Measurements from ENCODE around the gene PIP5KL1. TPM values are rescaled to one million over a fixed set of nuclear protein-coding genes. Genes with fewer than 3 reads are reported as not detected.

PIP5KL1 gene
- total RNA-seq, 1 experiment from 2014 or later = 0.17 TPM

GRCh38 chr9:127979015-127979332, 48.4 kb upstream of the PIP5KL1 start:
- no TSS peak for BruUV-seq (replicated peaks)
- DNase-seq = no peak
- Mint-ChIP-seq H3K9me3 (ENCODE audit: low read depth, unreplicated experiment) (no peaks in the 10 kb centered on the region), H3K4me3 (ENCODE audit: low read depth, unreplicated experiment) (peak overlapping the region; percentile 87), H3K36me3 (ENCODE audit: insufficient read depth, unreplicated experiment) (peaks cover 57% of the 10 kb centered on the region), H3K4me1 (ENCODE audit: low read depth, unreplicated experiment) (peaks cover 22% of the 10 kb centered on the region), H3K27ac (ENCODE audit: unreplicated experiment) (peak overlapping the region; percentile 81), H3K27me3 (ENCODE audit: unreplicated experiment) (no peaks in the 10 kb centered on the region)
- intact Hi-C loops (cut with micrococcal nuclease; ENCODE audit: unreplicated experiment) = loop anchor here (2.0 kb wide), 1 partner anchor 24 kb away; no protein-coding TSS in a partner anchor
- TF ChIP-seq CTCF (IDR thresholded peaks at IDR 0.05; ENCODE audit: unreplicated experiment) = no peak
- CTCF ChIA-PET = interaction anchor here (1.6 kb wide), 1 partner anchor 57 kb away, joined by 4 read pairs; no protein-coding TSS in a partner anchor

GRCh38 chr9:127977884-127978647, 47.5 kb upstream of the PIP5KL1 start:
- peaks cover 25% of the 10 kb centered on the region for H3K4me1 Mint-ChIP-seq (ENCODE audit: low read depth, unreplicated experiment)
- TF ChIP-seq CTCF (IDR thresholded peaks at IDR 0.05; ENCODE audit: unreplicated experiment) = no peak
- intact Hi-C loops (cut with micrococcal nuclease; ENCODE audit: unreplicated experiment) = loop anchor here (2.0 kb wide), 1 partner anchor 23 kb away; no protein-coding TSS in a partner anchor
- CTCF ChIA-PET = interaction anchor here (1.3 kb wide), 1 partner anchor 56 kb away, joined by 5 read pairs; no protein-coding TSS in a partner anchor
- H3K9me3 Mint-ChIP-seq (ENCODE audit: low read depth, unreplicated experiment) = no peaks in the 10 kb centered on the region
- BruUV-seq (replicated peaks) = no TSS peak
- no peak overlapping the region for H3K27ac Mint-ChIP-seq (ENCODE audit: unreplicated experiment)
- peak; percentile 49 for DNase-seq
- H3K36me3 Mint-ChIP-seq (ENCODE audit: insufficient read depth, unreplicated experiment) = peaks cover 57% of the 10 kb centered on the region
- no peaks in the 10 kb centered on the region for H3K27me3 Mint-ChIP-seq (ENCODE audit: unreplicated experiment)
- H3K4me3 Mint-ChIP-seq (ENCODE audit: low read depth, unreplicated experiment) = peak overlapping the region; percentile 87

GRCh38 chr9:127977009-127977883, 46.7 kb upstream of the PIP5KL1 start:
- H3K4me3 Mint-ChIP-seq (ENCODE audit: low read depth, unreplicated experiment) = peak overlapping the region; percentile 87
- no peak for DNase-seq
- H3K4me1 Mint-ChIP-seq (ENCODE audit: low read depth, unreplicated experiment) = peaks cover 31% of the 10 kb centered on the region
- intact Hi-C loops (cut with micrococcal nuclease; ENCODE audit: unreplicated experiment) = no loop called here
- H3K27me3 Mint-ChIP-seq (ENCODE audit: unreplicated experiment) = no peaks in the 10 kb centered on the region
- CTCF ChIA-PET = interaction anchor here (1.1 to 1.3 kb wide), 2 partner anchors 10 to 57 kb away, joined by 4 to 5 read pairs; no protein-coding TSS in a partner anchor
- TF ChIP-seq CTCF (IDR thresholded peaks at IDR 0.05; ENCODE audit: unreplicated experiment) = no peak
- no TSS peak for BruUV-seq (replicated peaks)
- H3K27ac Mint-ChIP-seq (ENCODE audit: unreplicated experiment) = no peak overlapping the region
- no peaks in the 10 kb centered on the region for H3K9me3 Mint-ChIP-seq (ENCODE audit: low read depth, unreplicated experiment)
- H3K36me3 Mint-ChIP-seq (ENCODE audit: insufficient read depth, unreplicated experiment) = peaks cover 59% of the 10 kb centered on the region

GRCh38 chr9:127976498-127976897, 45.9 kb upstream of the PIP5KL1 start:
- intact Hi-C loops (cut with micrococcal nuclease; ENCODE audit: unreplicated experiment) = no loop called here
- no peak overlapping the region for H3K27ac Mint-ChIP-seq (ENCODE audit: unreplicated experiment)
- no peaks in the 10 kb centered on the region for H3K9me3 Mint-ChIP-seq (ENCODE audit: low read depth, unreplicated experiment)
- DNase-seq = no peak
- H3K4me3 Mint-ChIP-seq (ENCODE audit: low read depth, unreplicated experiment) = peak overlapping the region; percentile 87
- TF ChIP-seq CTCF (IDR thresholded peaks at IDR 0.05; ENCODE audit: unreplicated experiment) = no peak
- CTCF ChIA-PET = interaction anchor here (1.1 kb wide), 1 partner anchor 11 kb away, joined by 4 read pairs; no protein-coding TSS in a partner anchor
- peaks cover 64% of the 10 kb centered on the region for H3K36me3 Mint-ChIP-seq (ENCODE audit: insufficient read depth, unreplicated experiment)
- H3K4me1 Mint-ChIP-seq (ENCODE audit: low read depth, unreplicated experiment) = peaks cover 38% of the 10 kb centered on the region
- BruUV-seq (replicated peaks) = no TSS peak
- H3K27me3 Mint-ChIP-seq (ENCODE audit: unreplicated experiment) = no peaks in the 10 kb centered on the region
